Activated naive CD8-positive, alpha-beta T cell treated with anti-CD3 and anti-CD28 coated beads for 36 hours (primary cell): ENCODE results near the gene ZNF235. TPM values are rescaled to one million over a fixed set of nuclear protein-coding genes. Genes with fewer than 3 reads are reported as not detected.
"Not testable (repeated sequence)": the region's sequence is repeated elsewhere in the genome, so short reads cannot be mapped to it uniquely, and the experiment has no call there.

Experiments
- DNase-seq: peaks from one replicate; pipeline ENCODE4 v3.0.0; 2021
- H3K27ac Mint-ChIP-seq: one replicate; pipeline ENCODE4 v1.8.0; 2022; ENCODE audit warnings: mild to moderate bottlenecking, moderate library complexity, mixed read lengths
- H3K27me3 Mint-ChIP-seq: one replicate; pipeline ENCODE4 v1.8.0; 2022; ENCODE audit warnings: mild to moderate bottlenecking, mixed read lengths
- H3K36me3 Mint-ChIP-seq: one replicate; pipeline ENCODE4 v1.8.0; 2021; ENCODE audit warnings: mild to moderate bottlenecking, mixed read lengths
- H3K4me1 Mint-ChIP-seq: one replicate; pipeline ENCODE4 v1.8.0; 2021; ENCODE audit warnings: mixed read lengths
- H3K4me3 Mint-ChIP-seq: one replicate; pipeline ENCODE4 v1.8.0; 2022; ENCODE audit warnings: mild to moderate bottlenecking, moderate library complexity, mixed read lengths
- H3K9me3 Mint-ChIP-seq: one replicate; pipeline ENCODE4 v1.8.0; 2022; ENCODE audit warnings: mixed read lengths
- total RNA-seq, 2 experiments: library from RNA; stranded (reverse); gene quantifications; one replicate each; pipeline ENCODE4 v1.2.3, GENCODE V29; 2021

The ZNF235 gene
- total RNA-seq, result 1 to 10 TPM; 3.8 to 4.7 TPM

DNA sequence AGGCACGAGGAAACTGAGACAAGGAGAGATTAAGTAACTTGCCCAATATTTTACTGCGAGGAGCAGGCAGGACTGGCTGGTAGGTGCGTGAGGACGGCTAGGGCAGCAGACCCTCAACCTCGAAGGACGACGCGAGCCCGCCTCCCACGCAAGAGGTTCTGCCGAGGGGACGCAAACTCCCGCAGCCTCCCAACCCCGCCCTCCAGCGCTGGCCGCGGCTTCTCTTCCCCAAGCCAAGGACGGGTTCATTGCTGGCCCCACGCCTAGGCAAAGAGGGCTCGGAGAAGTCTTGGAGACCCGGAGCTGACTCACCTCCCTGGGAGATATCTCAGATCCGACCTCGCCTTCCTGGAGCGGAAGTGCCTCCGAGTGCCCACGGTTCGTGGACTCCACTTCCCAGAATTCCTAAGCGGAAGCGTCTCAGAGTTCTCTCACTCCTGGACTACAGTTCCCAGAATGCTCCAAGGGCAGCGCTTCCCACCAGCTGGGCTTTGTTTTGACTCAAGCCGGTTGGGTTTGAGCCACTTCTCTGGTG is at the start of gene ZNF235:
Gene ZNF235, minus strand, starts transcription at position 367 of the 535 bp plus-strand sequence. CDS start 1,621 bp downstream, outside the sequence.
- Mint-ChIP-seq H3K27me3 (no peaks in the 10 kb centered on the region), H3K27ac (peak within 1 kb of the TSS; percentile 89), H3K36me3 (peaks cover 37% of the 10 kb centered on the region), H3K4me3 (peak within 1 kb of the TSS; percentile 90), H3K4me1 (peaks cover 13% of the 10 kb centered on the region), H3K9me3 (peaks cover 14% of the 10 kb centered on the region)
- DNase-seq, result peak; percentile 76

GRCh38 chr19:44346556-44346955 is 41.7 kb upstream of the ZNF235 start:
- no peak for DNase-seq
- peaks cover 20% of the 10 kb centered on the region for H3K36me3 Mint-ChIP-seq
- H3K9me3 Mint-ChIP-seq, result peaks cover 26% of the 10 kb centered on the region
- peaks cover 3% of the 10 kb centered on the region for H3K27me3 Mint-ChIP-seq
- H3K27ac Mint-ChIP-seq, result no peak overlapping the region
- H3K4me1 Mint-ChIP-seq, result no peaks in the 10 kb centered on the region
- H3K4me3 Mint-ChIP-seq, result no peak overlapping the region

DNA sequence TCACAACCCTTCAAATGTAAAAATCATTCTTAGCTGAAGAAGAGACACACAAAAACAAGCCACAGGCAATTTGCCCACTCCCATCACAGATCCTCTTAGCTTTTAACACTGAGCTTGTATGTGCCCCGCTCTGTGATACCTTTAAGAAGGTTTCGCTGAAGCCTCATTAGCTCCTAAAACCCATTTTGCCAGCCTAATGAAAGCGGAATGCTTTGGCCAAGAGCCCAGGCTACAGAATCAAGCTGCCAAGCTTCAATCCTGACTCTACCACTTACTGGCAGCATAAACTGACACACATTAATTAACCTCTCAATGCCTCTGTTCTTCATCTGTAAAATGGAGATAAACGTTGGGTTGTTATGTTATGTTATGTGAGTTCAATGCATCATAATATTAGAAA is 41.1 kb upstream of the ZNF235 start:
- Mint-ChIP-seq H3K36me3 (peaks cover 17% of the 10 kb centered on the region), H3K27me3 (peaks cover under 1% of the 10 kb centered on the region), H3K4me1 (no peaks in the 10 kb centered on the region), H3K4me3 (no peak overlapping the region), H3K9me3 (peaks cover 23% of the 10 kb centered on the region), H3K27ac (no peak overlapping the region)
- no peak for DNase-seq

DNA sequence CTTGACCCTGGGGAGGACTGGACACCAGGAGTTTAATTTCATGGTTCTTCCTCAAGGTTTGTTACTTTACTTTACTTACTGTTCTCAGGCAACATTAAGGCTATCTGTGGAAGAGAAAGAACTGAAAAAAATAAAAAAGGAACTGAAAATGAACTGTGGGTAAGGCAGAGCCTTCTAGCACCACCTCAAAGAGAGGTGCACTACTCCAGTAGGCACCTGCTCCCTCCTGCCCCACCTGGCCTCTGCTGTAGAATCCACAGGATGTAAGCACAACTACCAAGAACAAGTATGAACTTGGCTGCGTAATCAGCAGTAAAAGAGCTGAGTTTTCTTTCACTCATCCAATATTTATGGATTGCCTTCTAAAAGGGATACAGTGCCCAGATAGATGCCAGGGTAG is 39.4 kb upstream of the ZNF235 start:
- Mint-ChIP-seq H3K4me3 (no peak overlapping the region), H3K27me3 (no peaks in the 10 kb centered on the region), H3K36me3 (peaks cover 12% of the 10 kb centered on the region), H3K4me1 (no peaks in the 10 kb centered on the region), H3K9me3 (peaks cover 19% of the 10 kb centered on the region), H3K27ac (no peak overlapping the region)
- DNase-seq, result no peak

GRCh38 chr19:44341794-44342193 is 37.0 kb upstream of the ZNF235 start:
- DNase-seq, result no peak
- no peaks in the 10 kb centered on the region for H3K4me1 Mint-ChIP-seq
- H3K27ac Mint-ChIP-seq, result no peak overlapping the region
- no peak overlapping the region for H3K4me3 Mint-ChIP-seq
- H3K36me3 Mint-ChIP-seq, result peaks cover 25% of the 10 kb centered on the region
- no peaks in the 10 kb centered on the region for H3K27me3 Mint-ChIP-seq
- peaks cover 19% of the 10 kb centered on the region for H3K9me3 Mint-ChIP-seq

DNA sequence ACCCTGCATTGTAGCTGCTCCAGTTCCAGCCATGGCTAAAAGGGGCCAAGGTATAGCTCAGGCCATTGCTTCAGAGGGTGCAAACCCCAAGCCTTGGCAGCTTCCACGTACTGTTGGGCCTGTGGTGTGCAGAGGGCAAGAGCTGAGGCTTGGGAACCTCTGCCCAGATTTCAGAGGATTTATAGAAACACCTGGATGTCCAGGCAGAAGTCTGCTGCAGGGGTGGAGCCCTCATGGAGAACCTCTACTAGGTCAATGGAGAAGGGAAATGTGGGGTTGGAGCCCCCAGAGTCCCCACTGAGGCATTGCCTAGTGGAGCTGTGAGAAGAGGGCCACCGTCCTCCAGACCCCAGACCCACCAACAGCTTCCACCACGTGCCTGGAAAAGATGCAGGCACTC is 29.8 kb upstream of the ZNF235 start:
- not testable (repeated sequence) for H3K4me3 Mint-ChIP-seq, H3K4me1 Mint-ChIP-seq, DNase-seq, H3K27me3 Mint-ChIP-seq, H3K27ac Mint-ChIP-seq
- peaks cover 77% of the 10 kb centered on the region for H3K36me3 Mint-ChIP-seq
- peaks cover 47% of the 10 kb centered on the region for H3K9me3 Mint-ChIP-seq

- Mint-ChIP-seq H3K4me1 (no peaks in the 10 kb centered on the region), H3K9me3 (peaks cover 47% of the 10 kb centered on the region), H3K36me3 (peaks cover 76% of the 10 kb centered on the region), H3K4me3 (no peak overlapping the region), H3K27me3 (no peaks in the 10 kb centered on the region), H3K27ac (no peak overlapping the region)
- DNase-seq, result no peak
Observed at GRCh38 chr19:44332145-44332544, 27.3 kb upstream of the ZNF235 start.

DNA sequence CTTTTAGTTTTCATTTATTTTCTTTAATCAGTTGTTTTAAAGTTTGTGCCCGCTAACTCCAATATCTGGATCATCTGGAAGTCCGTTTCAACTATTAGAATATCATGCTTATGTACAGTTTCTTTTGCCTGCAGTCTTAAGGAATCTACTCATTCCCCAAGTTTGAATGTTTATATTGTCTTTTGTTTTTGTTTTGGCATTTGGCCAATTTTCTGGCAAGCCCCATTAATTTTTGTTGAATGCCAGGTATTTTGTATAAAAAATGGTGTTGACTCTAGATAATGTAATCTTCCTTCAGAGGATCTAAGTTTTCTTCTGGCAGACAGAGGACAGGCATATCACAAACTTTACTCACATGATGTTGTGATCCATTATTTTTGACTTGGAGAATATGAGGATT is 11.1 kb upstream of the ZNF235 start:
- DNase-seq, result no peak
- Mint-ChIP-seq H3K4me1 (no peaks in the 10 kb centered on the region), H3K4me3 (no peak overlapping the region), H3K36me3 (peaks cover 5% of the 10 kb centered on the region), H3K9me3 (peaks cover 43% of the 10 kb centered on the region), H3K27me3 (peaks cover 14% of the 10 kb centered on the region), H3K27ac (no peak overlapping the region)

DNA sequence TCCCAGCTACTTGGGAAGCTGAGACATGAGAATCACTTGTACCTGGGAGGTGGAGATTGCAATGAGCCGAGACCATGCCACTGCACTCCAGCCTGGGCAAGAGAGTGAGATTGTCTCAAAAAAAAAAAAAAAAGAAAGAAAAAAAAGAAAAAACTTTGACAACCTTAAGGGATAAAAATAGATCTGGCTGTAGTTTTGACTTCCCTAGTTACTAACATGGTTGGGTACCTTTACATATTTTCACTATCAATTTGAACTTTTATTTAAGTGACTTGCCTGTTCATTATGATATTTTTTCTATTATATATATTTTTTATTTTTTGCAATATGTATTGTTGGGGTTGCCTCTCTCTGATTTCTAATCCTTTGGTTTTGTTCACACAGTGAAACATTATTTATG is 8.4 kb upstream of the ZNF235 start:
- DNase-seq, result no peak
- peaks cover 35% of the 10 kb centered on the region for H3K9me3 Mint-ChIP-seq
- peaks cover 3% of the 10 kb centered on the region for H3K36me3 Mint-ChIP-seq
- H3K27me3 Mint-ChIP-seq, result peaks cover 11% of the 10 kb centered on the region
- H3K4me1 Mint-ChIP-seq, result no peaks in the 10 kb centered on the region
- H3K4me3 Mint-ChIP-seq, result no peak overlapping the region
- no peak overlapping the region for H3K27ac Mint-ChIP-seq

DNA sequence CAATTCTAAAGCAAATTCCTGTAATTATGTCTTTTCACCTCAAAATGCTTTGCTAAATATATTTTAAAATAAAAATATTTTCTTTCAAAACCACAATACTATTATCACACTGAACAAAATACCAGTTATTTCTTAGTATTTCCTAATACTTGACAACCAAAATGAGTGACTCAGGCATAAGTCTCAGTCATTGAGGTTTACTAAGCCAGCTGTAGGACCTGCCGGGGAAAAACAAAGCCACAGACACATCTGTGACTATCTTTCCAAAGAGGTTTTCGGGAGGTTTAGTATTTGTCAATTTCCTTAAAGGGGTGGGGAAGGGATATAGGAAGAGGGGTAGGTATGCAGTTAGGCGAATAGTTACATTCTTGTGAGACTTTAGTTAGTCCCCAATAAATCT is 3.2 kb upstream of the ZNF235 start:
- no peak for DNase-seq
- Mint-ChIP-seq H3K36me3 (peaks cover 11% of the 10 kb centered on the region), H3K27ac (no peak overlapping the region), H3K9me3 (peaks cover 15% of the 10 kb centered on the region), H3K27me3 (no peaks in the 10 kb centered on the region), H3K4me1 (peaks cover 11% of the 10 kb centered on the region), H3K4me3 (no peak overlapping the region)

DNA sequence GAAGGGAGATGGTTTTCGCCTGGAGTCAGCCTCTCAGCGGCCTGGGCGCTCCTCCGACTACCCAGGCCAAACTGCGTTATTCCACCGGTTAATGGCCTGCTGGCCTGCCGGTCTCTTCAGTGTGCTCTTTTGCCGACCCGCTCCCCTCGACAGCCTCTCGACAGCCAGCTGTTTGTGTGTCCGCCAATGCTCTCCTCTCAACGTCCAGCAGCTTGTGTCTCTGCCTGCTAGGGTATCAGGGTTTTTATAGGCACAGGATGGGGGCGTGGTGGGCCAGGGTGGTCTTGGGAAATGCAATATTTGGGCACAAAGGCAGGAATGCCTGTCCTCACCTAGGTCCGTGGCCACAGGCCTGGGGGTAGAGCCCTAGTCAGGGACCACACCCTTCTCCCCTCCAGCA is 1.5 kb upstream of the ZNF235 start:
- H3K4me1 Mint-ChIP-seq, result peaks cover 13% of the 10 kb centered on the region
- H3K9me3 Mint-ChIP-seq, result peaks cover 12% of the 10 kb centered on the region
- no peak for DNase-seq
- H3K27me3 Mint-ChIP-seq, result no peaks in the 10 kb centered on the region
- peaks cover 22% of the 10 kb centered on the region for H3K36me3 Mint-ChIP-seq
- H3K4me3 Mint-ChIP-seq, result no peak overlapping the region
- H3K27ac Mint-ChIP-seq, result no peak overlapping the region

GRCh38 chr19:44305457-44305856 is 632 bp upstream of the ZNF235 start:
- no peak overlapping the region for H3K27ac Mint-ChIP-seq
- H3K36me3 Mint-ChIP-seq, result peaks cover 30% of the 10 kb centered on the region
- no peak for DNase-seq
- H3K4me3 Mint-ChIP-seq, result no peak overlapping the region
- peaks cover 16% of the 10 kb centered on the region for H3K9me3 Mint-ChIP-seq
- H3K4me1 Mint-ChIP-seq, result peaks cover 13% of the 10 kb centered on the region
- no peaks in the 10 kb centered on the region for H3K27me3 Mint-ChIP-seq

DNA sequence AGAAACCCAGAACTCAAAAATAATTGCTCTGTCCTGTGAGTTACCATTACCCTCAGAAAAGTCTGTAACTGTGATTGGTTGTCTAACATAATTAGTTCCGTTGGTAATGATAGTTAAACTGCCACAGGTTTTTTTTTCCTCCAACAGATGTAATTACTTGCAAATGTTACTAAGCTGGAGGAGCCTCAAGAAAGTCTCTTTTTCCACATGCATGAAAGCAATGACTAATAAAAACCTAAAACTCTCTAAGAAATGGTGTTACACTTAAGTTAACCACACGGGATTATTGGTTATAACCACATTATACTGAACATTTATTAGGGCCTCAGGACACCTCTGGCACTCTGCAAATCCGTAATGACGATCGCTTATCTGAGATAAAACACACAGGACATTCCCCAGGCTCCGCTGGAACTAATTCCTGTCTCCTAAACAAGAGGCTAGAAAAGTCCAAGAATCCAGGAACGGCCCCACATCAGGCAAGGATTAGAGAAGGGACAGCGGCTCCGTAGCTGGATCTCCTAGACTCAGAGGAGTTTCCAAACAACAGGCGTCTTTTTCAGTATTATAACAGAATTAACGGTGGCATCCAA is 753 bp downstream of the ZNF235 start:
- no peaks in the 10 kb centered on the region for H3K27me3 Mint-ChIP-seq
- peaks cover 43% of the 10 kb centered on the region for H3K36me3 Mint-ChIP-seq
- peaks cover 13% of the 10 kb centered on the region for H3K4me1 Mint-ChIP-seq
- H3K4me3 Mint-ChIP-seq, result peak overlapping the region; percentile 90
- peak overlapping the region; percentile 89 for H3K27ac Mint-ChIP-seq
- peak; percentile 6 for DNase-seq
- peaks cover 14% of the 10 kb centered on the region for H3K9me3 Mint-ChIP-seq

DNA sequence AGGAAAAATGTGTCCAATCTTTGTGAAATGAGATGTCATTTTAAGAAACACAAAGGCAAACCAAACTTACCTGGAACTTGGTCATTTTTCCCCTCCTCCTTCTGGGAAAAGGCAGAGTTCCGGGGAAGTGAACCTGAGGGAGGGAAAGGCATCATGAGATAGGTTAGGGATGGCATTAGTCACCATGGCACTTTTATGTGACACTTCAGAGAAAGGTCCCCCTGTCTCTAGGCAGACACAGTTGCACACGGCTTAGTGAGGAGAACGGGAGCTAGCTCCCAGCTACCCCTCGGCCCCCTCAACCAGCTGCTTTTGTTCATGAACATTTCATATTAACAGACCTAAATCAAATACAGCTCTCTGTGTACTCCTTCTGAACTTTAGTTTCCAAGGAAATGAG is 1.5 kb downstream of the ZNF235 start:
- H3K4me1 Mint-ChIP-seq, result peaks cover 13% of the 10 kb centered on the region
- H3K27me3 Mint-ChIP-seq, result no peaks in the 10 kb centered on the region
- peaks cover 10% of the 10 kb centered on the region for H3K9me3 Mint-ChIP-seq
- no peak overlapping the region for H3K4me3 Mint-ChIP-seq
- DNase-seq, result no peak
- H3K27ac Mint-ChIP-seq, result peak overlapping the region; percentile 89
- H3K36me3 Mint-ChIP-seq, result peaks cover 51% of the 10 kb centered on the region

DNA sequence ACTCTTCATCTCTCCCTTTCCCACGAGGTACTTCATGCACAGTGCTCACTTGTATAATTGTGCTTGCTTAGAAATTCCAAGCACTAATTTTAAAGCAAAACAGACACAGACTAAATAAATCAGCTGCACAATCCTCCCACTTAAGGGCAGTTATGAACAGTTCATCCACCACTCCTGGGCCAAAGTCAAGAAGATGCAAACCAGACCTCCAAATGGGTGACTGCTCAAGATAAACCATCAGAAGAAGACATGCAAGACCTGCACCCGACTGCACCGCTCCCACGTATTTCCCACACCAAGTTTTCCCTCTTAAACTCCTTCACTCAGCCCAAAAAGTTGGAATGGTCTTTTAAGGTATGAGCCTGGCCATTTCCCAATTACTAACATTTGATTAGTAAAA is 19.9 kb downstream of the ZNF235 start:
- H3K4me3 Mint-ChIP-seq, result no peak overlapping the region
- no peak for DNase-seq
- H3K36me3 Mint-ChIP-seq, result peaks cover 67% of the 10 kb centered on the region
- H3K4me1 Mint-ChIP-seq, result no peaks in the 10 kb centered on the region
- H3K27ac Mint-ChIP-seq, result no peak overlapping the region
- peaks cover 78% of the 10 kb centered on the region for H3K9me3 Mint-ChIP-seq
- no peaks in the 10 kb centered on the region for H3K27me3 Mint-ChIP-seq

- Mint-ChIP-seq H3K4me3 (no peak overlapping the region), H3K9me3 (peaks cover 71% of the 10 kb centered on the region), H3K36me3 (peaks cover 60% of the 10 kb centered on the region)
Observed at GRCh38 chr19:44282846-44283245, 22.0 kb downstream of the ZNF235 start.

More at GRCh38 chr19:44282846-44283245, 22.0 kb downstream of the ZNF235 start:
- no peak for DNase-seq
- H3K27ac Mint-ChIP-seq, result no peak overlapping the region
- no peaks in the 10 kb centered on the region for H3K27me3 Mint-ChIP-seq
- no peaks in the 10 kb centered on the region for H3K4me1 Mint-ChIP-seq
